HEK293 (cell line): ENCODE measurements around the gene DBN1.
A peak's percentile ranks its signal among the peaks of the same experiment; 100 is the strongest.

Experiments
- CTCF ChIA-PET: fragments of 350-600 bp; formaldehyde crosslinking; extraction: SDS; loops from one replicate; lab custom pipeline; 2021; ENCODE audit warnings: antibody characterized with exemption; lab: Yijun Ruan, JAX
- POLR2A ChIA-PET: fragments of 300-600 bp; formaldehyde crosslinking; extraction: SDS; loops from one replicate; lab custom pipeline; 2020; ENCODE audit warnings: antibody characterized with exemption, inconsistent platforms; lab: Yijun Ruan, JAX
- H3K27ac ChIP-seq: fragments of 200-500 bp; sonication (Bioruptor generic); 2 replicates; pipeline ENCODE4 v1.5.1; 2014; ENCODE audit warnings: low read depth, low read length, control low read depth, inconsistent platforms; ENCODE audit errors: extremely low read depth
- H3K36me3 ChIP-seq, 2 experiments: fragments of 200-500 bp in 1 of 2; sonication (Bioruptor generic) in 1 of 2; 1 replicate in 1 of 2; 2 replicates in 1 of 2; pipeline ENCODE4 v1.5.1; 2014 to 2017; ENCODE audit warnings: inconsistent platforms in 2 of 2, low read length in 2 of 2; ENCODE audit not compliant: control insufficient read depth in 2 of 2, insufficient read depth in 1 of 2
- H3K4me1 ChIP-seq: fragments of 200-500 bp; sonication (Bioruptor generic); 2 replicates; pipeline ENCODE4 v1.5.1; 2014; ENCODE audit warnings: mild to moderate bottlenecking, low read length, inconsistent platforms; ENCODE audit not compliant: control insufficient read depth, insufficient read depth
- H3K4me3 ChIP-seq: 2 replicates; pipeline ENCODE4 v1.5.1; 2011; ENCODE audit warnings: low read depth, mild to moderate bottlenecking, control low read depth, low read length, moderate library complexity
- H3K9me3 ChIP-seq: fragments of 200-500 bp; sonication (Bioruptor generic); 2 replicates; pipeline ENCODE4 v1.5.1; 2014; ENCODE audit warnings: low read depth, low read length, inconsistent platforms; ENCODE audit not compliant: control insufficient read depth, insufficient read depth
- EGR2 ChIP-seq: fragments of 450-650 bp; formaldehyde crosslinking; IDR thresholded peaks from 2 replicates; pipeline ENCODE4 v1.5.1; 2016; ENCODE audit warnings: low read depth, missing biosample characterization, missing genetic modification characterization
- GLI4 ChIP-seq: fragments of 450-650 bp; formaldehyde crosslinking; IDR thresholded peaks from 2 replicates; pipeline ENCODE4 v1.5.1; 2016; ENCODE audit warnings: missing biosample characterization, missing genetic modification characterization
- HOXA7 ChIP-seq: sonication (generic); formaldehyde crosslinking; IDR thresholded peaks from 2 replicates; pipeline ENCODE4 v1.8.1; 2022; ENCODE audit warnings: missing genetic modification reagents, borderline replicate concordance
- IKZF3 ChIP-seq: fragments of 450-650 bp; IDR thresholded peaks from 2 replicates; pipeline ENCODE4 v1.5.0; 2018; ENCODE audit warnings: missing biosample characterization, mild to moderate bottlenecking, missing genetic modification characterization, moderate library complexity
- ZBTB1 ChIP-seq: fragments of 450-650 bp; formaldehyde crosslinking; IDR thresholded peaks from 2 replicates; pipeline ENCODE4 v1.5.1; 2016; ENCODE audit warnings: missing biosample characterization, missing genetic modification characterization
- ZFP3 ChIP-seq: fragments of 450-650 bp; formaldehyde crosslinking; IDR thresholded peaks from 2 replicates; pipeline ENCODE4 v1.5.1; 2016; ENCODE audit warnings: low read depth, missing biosample characterization, missing genetic modification characterization
- ZNF140 ChIP-seq: fragments of 450-650 bp; formaldehyde crosslinking; IDR thresholded peaks from 2 replicates; pipeline ENCODE4 v1.5.1; 2016; ENCODE audit warnings: missing biosample characterization, missing genetic modification characterization
- ZNF266 ChIP-seq: fragments of 450-650 bp; formaldehyde crosslinking; IDR thresholded peaks from 2 replicates; pipeline ENCODE4 v1.5.1; 2016; ENCODE audit warnings: missing biosample characterization, missing genetic modification characterization, low read depth
- ZNF324 ChIP-seq: fragments of 450-650 bp; formaldehyde crosslinking; IDR thresholded peaks from 2 replicates; pipeline ENCODE4 v1.5.1; 2016; ENCODE audit warnings: missing biosample characterization, missing genetic modification characterization
- ZNF350 ChIP-seq: fragments of 450-650 bp; formaldehyde crosslinking; IDR thresholded peaks from 2 replicates; pipeline ENCODE4 v1.5.0; 2017; ENCODE audit warnings: missing biosample characterization, mild to moderate bottlenecking, missing genetic modification characterization
- ZNF529 ChIP-seq: fragments of 450-650 bp; formaldehyde crosslinking; IDR thresholded peaks from 2 replicates; pipeline ENCODE4 v1.5.1; 2017; ENCODE audit warnings: missing genetic modification characterization, missing biosample characterization; ENCODE audit not compliant: insufficient replicate concordance
- ZNF548 ChIP-seq: fragments of 450-650 bp; formaldehyde crosslinking; IDR thresholded peaks from 2 replicates; pipeline ENCODE4 v1.5.1; 2016; ENCODE audit warnings: missing biosample characterization, missing genetic modification characterization
- ZNF558 ChIP-seq: fragments of 450-650 bp; formaldehyde crosslinking; IDR thresholded peaks from 2 replicates; pipeline ENCODE4 v1.5.1; 2016; ENCODE audit warnings: missing biosample characterization, missing genetic modification characterization
- ZNF76 ChIP-seq: fragments of 450-650 bp; formaldehyde crosslinking; IDR thresholded peaks from 2 replicates; pipeline ENCODE4; 2016; ENCODE audit warnings: low read depth, missing biosample characterization, missing genetic modification characterization, borderline replicate concordance
- TF ChIP-seq, protein P1 (sequence below): fragments of 450-650 bp; formaldehyde crosslinking; IDR thresholded peaks from 2 replicates; pipeline ENCODE4 v1.5.1; 2016; ENCODE audit warnings: missing biosample characterization, missing genetic modification characterization
- TF ChIP-seq, protein P2 (sequence below): fragments of 450-650 bp; formaldehyde crosslinking; IDR thresholded peaks from 2 replicates; pipeline ENCODE4 v1.5.1; 2017; ENCODE audit warnings: missing biosample characterization, missing genetic modification characterization
- TF ChIP-seq, protein P3 (sequence below): fragments of 450-650 bp; formaldehyde crosslinking; IDR thresholded peaks from 2 replicates; pipeline ENCODE4 v1.5.0; 2017; ENCODE audit warnings: missing biosample characterization, missing genetic modification characterization, borderline replicate concordance
- TF ChIP-seq, protein P4 (sequence below): fragments of 450-650 bp; formaldehyde crosslinking; IDR thresholded peaks from 2 replicates; pipeline ENCODE4 v1.5.1; 2017; ENCODE audit warnings: missing biosample characterization, missing genetic modification characterization

Gene DBN1

DNA sequence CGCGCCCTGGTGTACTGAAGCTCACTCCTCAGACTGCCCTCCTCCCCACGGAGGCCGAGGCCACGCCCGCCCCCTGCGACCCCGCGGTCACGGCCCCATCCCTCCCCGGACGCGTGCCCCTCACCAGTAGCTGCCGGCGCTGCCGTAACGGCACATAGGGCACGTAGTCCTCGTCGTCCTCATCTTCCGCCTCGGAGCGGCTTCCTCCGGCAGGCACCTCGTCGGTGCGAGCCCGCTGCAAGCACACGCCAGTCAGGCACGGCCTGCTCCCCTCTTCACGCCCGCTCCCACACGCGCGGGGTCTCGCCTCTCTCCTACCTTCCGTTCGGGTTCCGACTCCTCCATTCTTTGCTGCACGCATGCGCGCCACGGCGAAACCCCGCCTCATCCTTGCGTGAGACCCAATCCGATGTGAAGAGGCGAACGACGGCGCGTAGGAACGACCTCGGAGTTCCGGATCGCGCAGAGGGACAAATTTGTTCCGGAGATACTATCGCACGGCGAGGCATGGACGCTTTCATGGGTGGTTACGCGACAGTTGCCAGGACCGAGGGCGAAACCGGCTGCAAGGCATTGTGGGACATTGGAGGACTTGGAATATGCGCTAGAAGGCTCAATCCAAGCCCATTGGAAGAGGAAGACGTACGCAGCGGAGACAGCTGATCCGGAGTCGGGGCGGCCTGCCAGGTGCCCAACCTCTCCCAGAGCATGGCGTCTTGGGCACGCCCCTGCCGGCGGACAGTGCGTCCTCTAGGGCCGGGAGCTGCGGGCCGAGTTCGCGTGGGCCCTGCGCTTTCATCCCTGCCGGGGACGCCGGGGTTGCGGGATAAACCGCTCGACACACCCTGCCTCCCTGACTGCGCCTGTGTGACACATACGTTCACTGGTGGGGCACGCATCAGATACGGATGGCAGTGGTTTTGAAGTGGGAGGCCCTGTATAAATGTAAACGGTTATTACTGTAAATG is 43.5 kb upstream of the DBN1 start, which contains the start of gene DDX41 (continued):
- TF ChIP-seq ZBTB1 (no peak), ZNF324 (tag by site-specific recombination) (peak; percentile 85; the same call in 1 of the 2 replicates), EGR2 (tag by site-specific recombination) (peak; percentile 68), ZNF548 (tag by site-specific recombination) (no peak), ZNF529 (tag by site-specific recombination) (no peak)
- TF ChIP-seq, protein P1, sequence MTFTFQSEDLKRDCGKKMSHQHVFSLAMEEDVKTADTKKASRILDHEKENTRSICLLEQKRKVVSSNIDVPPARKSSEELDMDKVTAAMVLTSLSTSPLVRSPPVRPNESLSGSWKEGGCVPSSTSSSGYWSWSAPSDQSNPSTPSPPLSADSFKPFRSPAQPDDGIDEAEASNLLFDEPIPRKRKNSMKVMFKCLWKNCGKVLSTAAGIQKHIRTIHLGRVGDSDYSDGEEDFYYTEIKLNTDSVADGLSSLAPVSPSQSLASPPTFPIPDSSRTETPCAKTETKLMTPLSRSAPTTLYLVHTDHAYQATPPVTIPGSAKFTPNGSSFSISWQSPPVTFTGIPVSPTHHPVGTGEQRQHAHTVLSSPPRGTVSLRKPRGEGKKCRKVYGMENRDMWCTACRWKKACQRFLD (tag by site-specific recombination) = no peak

DNA sequence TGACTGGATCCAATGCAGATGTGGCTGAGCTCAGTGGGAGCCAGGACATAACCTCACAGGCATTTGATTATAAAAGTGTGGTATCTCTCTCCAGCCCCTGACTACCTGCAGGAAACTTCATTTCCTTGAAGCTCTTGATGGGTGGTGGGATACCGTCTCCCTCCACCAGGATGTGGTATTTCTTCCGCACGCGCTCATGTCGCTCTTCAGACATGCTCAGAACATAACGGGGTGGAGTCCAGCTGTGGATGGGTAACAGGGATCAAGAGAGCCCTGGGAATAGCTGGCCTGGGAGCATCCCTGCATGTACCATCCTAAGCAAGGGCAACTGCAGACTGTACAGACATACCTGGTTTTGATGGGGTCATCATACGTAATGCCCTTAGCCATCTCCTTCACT is 42.1 kb upstream of the DBN1 start:
- ChIA-PET POLR2A (interaction anchor here (1.1 to 2.8 kb wide), 7 partner anchors 9 to 77 kb away, joined by 3 to 22 read pairs (median 3); partner anchors contain the start of genes PDLIM7 and TMED9), CTCF (interaction anchor here (0.6 to 2.0 kb wide), 7 partner anchors 8 to 207 kb away, joined by 3 to 15 read pairs (median 4); no protein-coding TSS in a partner anchor)
- Histone ChIP-seq H3K4me1 (no peaks in the 10 kb centered on the region; the same call in 1 of the 2 replicates), H3K36me3 (peaks cover 6 to 71% of the 10 kb centered on the region in 2 experiments), H3K9me3 (no peaks in the 10 kb centered on the region), H3K4me3 (peak overlapping the region; percentile 99; the same call in 1 of the 2 replicates), H3K27ac (no peak overlapping the region)
- no peak for TF ChIP-seq IKZF3 (tag by site-specific recombination)
- no peak for TF ChIP-seq ZFP3 (tag by site-specific recombination)
- no peak for TF ChIP-seq ZNF350 (tag by site-specific recombination)
- no peak for TF ChIP-seq ZNF558
- no peak for TF ChIP-seq HOXA7
- TF ChIP-seq, protein P2, sequence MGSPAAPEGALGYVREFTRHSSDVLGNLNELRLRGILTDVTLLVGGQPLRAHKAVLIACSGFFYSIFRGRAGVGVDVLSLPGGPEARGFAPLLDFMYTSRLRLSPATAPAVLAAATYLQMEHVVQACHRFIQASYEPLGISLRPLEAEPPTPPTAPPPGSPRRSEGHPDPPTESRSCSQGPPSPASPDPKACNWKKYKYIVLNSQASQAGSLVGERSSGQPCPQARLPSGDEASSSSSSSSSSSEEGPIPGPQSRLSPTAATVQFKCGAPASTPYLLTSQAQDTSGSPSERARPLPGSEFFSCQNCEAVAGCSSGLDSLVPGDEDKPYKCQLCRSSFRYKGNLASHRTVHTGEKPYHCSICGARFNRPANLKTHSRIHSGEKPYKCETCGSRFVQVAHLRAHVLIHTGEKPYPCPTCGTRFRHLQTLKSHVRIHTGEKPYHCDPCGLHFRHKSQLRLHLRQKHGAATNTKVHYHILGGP = no peak
- TF ChIP-seq ZNF266 (tag by site-specific recombination) = no peak
- TF ChIP-seq ZNF76 (tag by site-specific recombination) = no peak
- TF ChIP-seq, protein P3, sequence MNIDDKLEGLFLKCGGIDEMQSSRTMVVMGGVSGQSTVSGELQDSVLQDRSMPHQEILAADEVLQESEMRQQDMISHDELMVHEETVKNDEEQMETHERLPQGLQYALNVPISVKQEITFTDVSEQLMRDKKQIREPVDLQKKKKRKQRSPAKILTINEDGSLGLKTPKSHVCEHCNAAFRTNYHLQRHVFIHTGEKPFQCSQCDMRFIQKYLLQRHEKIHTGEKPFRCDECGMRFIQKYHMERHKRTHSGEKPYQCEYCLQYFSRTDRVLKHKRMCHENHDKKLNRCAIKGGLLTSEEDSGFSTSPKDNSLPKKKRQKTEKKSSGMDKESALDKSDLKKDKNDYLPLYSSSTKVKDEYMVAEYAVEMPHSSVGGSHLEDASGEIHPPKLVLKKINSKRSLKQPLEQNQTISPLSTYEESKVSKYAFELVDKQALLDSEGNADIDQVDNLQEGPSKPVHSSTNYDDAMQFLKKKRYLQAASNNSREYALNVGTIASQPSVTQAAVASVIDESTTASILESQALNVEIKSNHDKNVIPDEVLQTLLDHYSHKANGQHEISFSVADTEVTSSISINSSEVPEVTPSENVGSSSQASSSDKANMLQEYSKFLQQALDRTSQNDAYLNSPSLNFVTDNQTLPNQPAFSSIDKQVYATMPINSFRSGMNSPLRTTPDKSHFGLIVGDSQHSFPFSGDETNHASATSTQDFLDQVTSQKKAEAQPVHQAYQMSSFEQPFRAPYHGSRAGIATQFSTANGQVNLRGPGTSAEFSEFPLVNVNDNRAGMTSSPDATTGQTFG (tag by site-specific recombination) = no peak
- TF ChIP-seq GLI4 (tag by site-specific recombination) = no peak
- TF ChIP-seq, protein P4, sequence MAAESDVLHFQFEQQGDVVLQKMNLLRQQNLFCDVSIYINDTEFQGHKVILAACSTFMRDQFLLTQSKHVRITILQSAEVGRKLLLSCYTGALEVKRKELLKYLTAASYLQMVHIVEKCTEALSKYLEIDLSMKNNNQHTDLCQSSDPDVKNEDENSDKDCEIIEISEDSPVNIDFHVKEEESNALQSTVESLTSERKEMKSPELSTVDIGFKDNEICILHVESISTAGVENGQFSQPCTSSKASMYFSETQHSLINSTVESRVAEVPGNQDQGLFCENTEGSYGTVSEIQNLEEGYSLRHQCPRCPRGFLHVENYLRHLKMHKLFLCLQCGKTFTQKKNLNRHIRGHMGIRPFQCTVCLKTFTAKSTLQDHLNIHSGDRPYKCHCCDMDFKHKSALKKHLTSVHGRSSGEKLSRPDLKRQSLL (tag by site-specific recombination) = no peak
- TF ChIP-seq ZNF140 (tag by site-specific recombination) = no peak
